ENCODE measurements around the gene NECTIN2. TPM values are rescaled to one million over a fixed set of nuclear protein-coding genes. Genes with fewer than 3 reads are reported as not detected.

Gene NECTIN2
- 76.9 and 163 TPM in 2 replicates for total RNA-seq

DNA sequence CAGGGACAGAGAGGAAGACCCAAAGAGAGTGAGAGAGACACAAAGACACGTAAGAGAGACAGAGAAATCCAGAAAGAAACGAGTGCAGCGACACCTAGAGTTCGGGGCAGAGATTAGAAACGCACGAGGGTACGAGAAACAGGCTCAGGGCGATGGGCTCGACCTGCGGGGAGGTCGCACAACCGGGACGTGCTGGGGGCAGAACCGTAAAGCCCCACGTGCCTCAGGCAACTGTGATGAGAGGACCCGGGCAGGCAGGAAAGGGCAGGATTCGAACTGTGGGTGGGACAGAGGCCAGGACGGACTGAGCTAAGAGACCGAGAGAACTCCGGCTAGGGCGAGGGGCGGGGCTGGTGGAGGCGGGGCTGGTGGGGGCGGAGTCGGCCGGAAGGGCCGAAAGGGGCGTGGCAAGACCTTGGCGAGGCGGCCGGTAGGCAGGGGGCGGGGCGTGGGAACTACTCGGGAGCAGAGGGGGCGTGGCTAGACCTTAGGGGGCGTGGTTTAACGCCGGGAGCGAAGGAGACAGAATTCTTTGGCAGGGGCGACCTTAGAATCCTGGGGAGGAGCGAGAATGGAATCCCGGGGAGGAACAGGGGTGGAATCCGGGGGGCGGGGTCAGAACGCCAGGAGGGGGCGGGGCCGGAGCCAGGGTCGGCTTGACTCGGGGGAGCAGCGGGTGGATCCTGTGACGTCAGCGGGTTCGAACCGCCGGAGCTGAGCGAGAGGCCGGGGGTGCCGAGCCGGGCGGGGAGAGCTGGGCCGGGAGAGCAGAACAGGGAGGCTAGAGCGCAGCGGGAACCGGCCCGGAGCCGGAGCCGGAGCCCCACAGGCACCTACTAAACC, at the start of gene NECTIN2:
TSS of gene NECTIN2 (plus strand) at position 686 of the 843 bp plus-strand sequence. CDS start 229 bp downstream, outside the sequence.

GRCh38 chr19:44808463-44809371, 37.4 kb upstream of the NECTIN2 start, which contains the start of gene BCAM:
TSS of gene BCAM (plus strand) at chr19:44809103. CDS start at chr19:44809125, 22 bp downstream.

GRCh38 chr19:44891016-44891882, 45.2 kb downstream of the NECTIN2 start, which contains the start of gene TOMM40:
TSS of gene TOMM40 (plus strand) at chr19:44891254. CDS start at chr19:44891416, 162 bp downstream.

DNA sequence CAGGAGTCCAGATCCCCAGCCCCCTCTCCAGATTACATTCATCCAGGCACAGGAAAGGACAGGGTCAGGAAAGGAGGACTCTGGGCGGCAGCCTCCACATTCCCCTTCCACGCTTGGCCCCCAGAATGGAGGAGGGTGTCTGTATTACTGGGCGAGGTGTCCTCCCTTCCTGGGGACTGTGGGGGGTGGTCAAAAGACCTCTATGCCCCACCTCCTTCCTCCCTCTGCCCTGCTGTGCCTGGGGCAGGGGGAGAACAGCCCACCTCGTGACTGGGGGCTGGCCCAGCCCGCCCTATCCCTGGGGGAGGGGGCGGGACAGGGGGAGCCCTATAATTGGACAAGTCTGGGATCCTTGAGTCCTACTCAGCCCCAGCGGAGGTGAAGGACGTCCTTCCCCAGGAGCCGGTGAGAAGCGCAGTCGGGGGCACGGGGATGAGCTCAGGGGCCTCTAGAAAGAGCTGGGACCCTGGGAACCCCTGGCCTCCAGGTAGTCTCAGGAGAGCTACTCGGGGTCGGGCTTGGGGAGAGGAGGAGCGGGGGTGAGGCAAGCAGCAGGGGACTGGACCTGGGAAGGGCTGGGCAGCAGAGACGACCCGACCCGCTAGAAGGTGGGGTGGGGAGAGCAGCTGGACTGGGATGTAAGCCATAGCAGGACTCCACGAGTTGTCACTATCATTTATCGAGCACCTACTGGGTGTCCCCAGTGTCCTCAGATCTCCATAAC, 59.5 kb downstream of the NECTIN2 start, which contains the start of gene APOE:
TSS of gene APOE (plus strand) at position 360 of the 724 bp plus-strand sequence. CDS start 829 bp downstream, outside the sequence.

GRCh38 chr19:44914433-44915206, 68.5 kb downstream of the NECTIN2 start, which contains the start of gene APOC1:
TSS of gene APOC1 (plus strand) at chr19:44914608. CDS start at chr19:44914892, 284 bp downstream.

Other genes starting within 250 kb of the NECTIN2 start
- not detected in 2 replicates for gene IGSF23, start 232.7 kb upstream of the NECTIN2 start, total RNA-seq
- 16.8 and 42.7 TPM in 2 replicates for gene PVR, start 202.4 kb upstream of the NECTIN2 start, total RNA-seq
- 1.3 and 1.4 TPM in 2 replicates for gene CEACAM19, start 174.8 kb upstream of the NECTIN2 start, total RNA-seq
- not detected in 2 replicates for gene CEACAM16, start 147.1 kb upstream of the NECTIN2 start, total RNA-seq
- gene BCL3, start 97.6 kb upstream of the NECTIN2 start, total RNA-seq: 21.8 and 31.9 TPM in 2 replicates
- gene CBLC, start 68.4 kb upstream of the NECTIN2 start, total RNA-seq: not detected in 2 replicates
- 20.6 and 29.3 TPM in 2 replicates for gene BCAM, start 37.2 kb upstream of the NECTIN2 start, total RNA-seq
- 47.9 and 51.1 TPM in 2 replicates for gene TOMM40, start 45.0 kb downstream of the NECTIN2 start, total RNA-seq
- gene APOE, start 59.5 kb downstream of the NECTIN2 start, total RNA-seq: 813 and 5,080 TPM in 2 replicates
- 14.1 and 28.8 TPM in 2 replicates for gene APOC1, start 68.3 kb downstream of the NECTIN2 start, total RNA-seq
- not detected in 2 replicates for gene APOC4, start 95.9 kb downstream of the NECTIN2 start, total RNA-seq
- gene APOC2, start 99.8 kb downstream of the NECTIN2 start, total RNA-seq: not detected in 2 replicates
- gene CLPTM1, start 109.1 kb downstream of the NECTIN2 start, total RNA-seq: 57.9 and 59.5 TPM in 2 replicates
- 8.0 and 12.3 TPM in 2 replicates for gene RELB, start 155.2 kb downstream of the NECTIN2 start, total RNA-seq
- 38.4 and 39.7 TPM in 2 replicates for gene CLASRP, start 192.7 kb downstream of the NECTIN2 start, total RNA-seq
- gene ZNF296, start 230.2 kb downstream of the NECTIN2 start, total RNA-seq: 0.70 and 3.1 TPM in 2 replicates
- gene GEMIN7, start 233.0 kb downstream of the NECTIN2 start, total RNA-seq: 21.4 and 25.3 TPM in 2 replicates
- 28.3 and 46.7 TPM in 2 replicates for gene PPP1R37, start 246.9 kb downstream of the NECTIN2 start, total RNA-seq